Pancreas (tissue), 10 donors: ENCODE measurements around the gene NPHP4. TPM values are rescaled to one million over a fixed set of nuclear protein-coding genes. Genes with fewer than 3 reads are reported as not detected.

Source experiments
- ATAC-seq, 4 donors: fragments of 200-7000 bp; cut with Tn5 transposase; one replicate each; pipeline versions ENCODE4 v1.8.0 to v1.9.1; 2020; ENCODE audit warnings: mild to moderate bottlenecking in 4 of 4, moderate library complexity in 4 of 4
- DNase-seq, 6 donors: peaks; one replicate each; pipeline ENCODE4 v3.0.0-alpha.2; 2020
- FAIRE-seq: peaks from 2 replicates; lab custom pipeline; 2012; peaks lifted over from hg19 to GRCh38; lab: Jason Lieb, UNC
- H3K27ac ChIP-seq, 4 donors: fragments of 200-600 bp; sonication (generic); 1 replicate in 3 of 4; 2 replicates in 1 of 4; pipeline versions ENCODE4 v1.5.0 to v1.8.0; 2020
- H3K27me3 ChIP-seq, 4 donors: fragments of 200-600 bp; one replicate each; pipeline ENCODE4 v1.8.0; 2021
- H3K36me3 ChIP-seq, 3 donors: fragments of 200-600 bp; sonication (generic) in 1 of 3; one replicate each; pipeline versions ENCODE4 v1.5.0 to v1.8.0; 2020 to 2021
- H3K4me1 ChIP-seq, 3 donors: fragments of 200-600 bp; one replicate each; pipeline ENCODE4 v1.8.0; 2021
- H3K4me3 ChIP-seq, 4 donors: fragments of 200-600 bp; sonication (generic) in 2 of 4; one replicate each; pipeline versions ENCODE4 v1.5.0 to v1.8.0; 2020 to 2021
- H3K9me3 ChIP-seq, 4 donors: fragments of 200-600 bp; one replicate each; pipeline ENCODE4 v1.8.0; 2021
- WGBS, 2 donors: extraction: QIAGEN DNeasy Blood & Tissue Kit; methylation state at CpG; one replicate each; pipeline ENCODE4 v1.1.7; 2013; 5-methylcytosine and 5-hydroxymethylcytosine counted together
- intact Hi-C, 3 donors: fragments of 100-400 bp; cut with DNase I; formaldehyde crosslinking; loops; one replicate each; pipeline versions ENCODE4 v1.11.1 to v1.14.2; 2022
- polyA plus RNA-seq, 2 donors: library from polyadenylated mRNA; stranded (reverse); fragments of 200-250 nt; gene quantifications; one replicate each; pipeline ENCODE4 v1.2.3, GENCODE V29; 2013
- total RNA-seq, 6 donors: library from RNA; stranded (reverse); fragmentation: NEBNext Ultra II Directional in 4 of 6; extraction: Animal tissue kit (Norgen Biotek cat#: 25700) in 4 of 6; gene quantifications; one replicate each; pipeline versions ENCODE4 v1.2.1 to v1.2.4, GENCODE V29; 2021 to 2023
- TF ChIP-seq, protein P1 (sequence below), 4 donors: fragments of 200-600 bp; sonication (generic) in 3 of 4; IDR thresholded peaks; one replicate each; pipeline versions ENCODE4 v1.5.0 to v1.8.0; 2021; ENCODE audit warnings: antibody characterized with exemption in 4 of 4
- donor health status: healthy with polysubstance abuse.
- donor health status: DM: no; HTN: no; CAD: no; lungs with moderate emphysema.
- donor health status: DM: no; HTN: no; CAD: no.
- donor health status: control.
- donor health status: control.
- donor health status: Bipolar disorder and iron deficiency.
- donor health status: DM: yes; HTN: yes; CAD: no.
- donor health status: DM: no; HTN: no; CAD: no.
- donor health status: DM: no; HTN: no; CAD: no.
- donor health status: DM: yes; HTN: yes; CAD: no.

Gene NPHP4
- total and polyA plus RNA-seq, 8 donors, result 4.0 to 9.7 (median 5.7) TPM

DNA sequence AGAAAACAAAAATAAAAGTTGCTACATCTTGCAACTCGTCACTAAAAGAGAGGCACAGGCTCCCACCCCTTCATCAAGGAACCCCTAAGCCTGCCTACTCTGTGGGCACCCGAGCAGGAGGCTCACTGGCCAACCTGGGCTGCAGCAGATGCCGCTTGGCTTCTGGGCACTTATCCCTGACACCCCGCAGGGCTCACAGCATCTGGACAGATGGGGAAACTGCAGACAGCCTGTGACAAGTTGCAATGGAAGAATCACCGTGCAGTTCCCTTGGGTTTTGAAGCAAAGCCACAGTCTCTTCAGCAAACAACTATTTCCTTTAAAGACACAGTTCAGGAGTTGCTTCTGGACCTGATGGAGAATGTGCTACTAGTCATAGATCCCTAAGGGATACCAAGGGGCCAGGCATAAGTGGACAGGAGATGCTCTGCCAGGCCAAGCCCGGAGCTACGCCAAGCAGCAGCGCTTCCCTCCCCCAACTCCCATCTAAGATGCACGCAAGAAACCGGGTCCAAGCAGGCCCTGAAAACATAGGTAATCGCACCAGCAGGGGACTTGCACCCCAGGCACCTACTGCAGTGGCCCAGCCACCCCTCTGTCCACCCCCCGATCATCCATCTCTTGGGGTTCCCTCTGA, 170.6 kb downstream of the NPHP4 start:
- intact Hi-C loops, result no loop called here
- TF ChIP-seq, protein P1, sequence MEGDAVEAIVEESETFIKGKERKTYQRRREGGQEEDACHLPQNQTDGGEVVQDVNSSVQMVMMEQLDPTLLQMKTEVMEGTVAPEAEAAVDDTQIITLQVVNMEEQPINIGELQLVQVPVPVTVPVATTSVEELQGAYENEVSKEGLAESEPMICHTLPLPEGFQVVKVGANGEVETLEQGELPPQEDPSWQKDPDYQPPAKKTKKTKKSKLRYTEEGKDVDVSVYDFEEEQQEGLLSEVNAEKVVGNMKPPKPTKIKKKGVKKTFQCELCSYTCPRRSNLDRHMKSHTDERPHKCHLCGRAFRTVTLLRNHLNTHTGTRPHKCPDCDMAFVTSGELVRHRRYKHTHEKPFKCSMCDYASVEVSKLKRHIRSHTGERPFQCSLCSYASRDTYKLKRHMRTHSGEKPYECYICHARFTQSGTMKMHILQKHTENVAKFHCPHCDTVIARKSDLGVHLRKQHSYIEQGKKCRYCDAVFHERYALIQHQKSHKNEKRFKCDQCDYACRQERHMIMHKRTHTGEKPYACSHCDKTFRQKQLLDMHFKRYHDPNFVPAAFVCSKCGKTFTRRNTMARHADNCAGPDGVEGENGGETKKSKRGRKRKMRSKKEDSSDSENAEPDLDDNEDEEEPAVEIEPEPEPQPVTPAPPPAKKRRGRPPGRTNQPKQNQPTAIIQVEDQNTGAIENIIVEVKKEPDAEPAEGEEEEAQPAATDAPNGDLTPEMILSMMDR (IDR thresholded peaks at IDR 0.05), result no peak
- Histone ChIP-seq H3K36me3 (no peaks in the 10 kb centered on the region), H3K4me1 (no peaks in the 10 kb centered on the region), H3K4me3 (no peak overlapping the region), H3K27me3 (no peaks in the 10 kb centered on the region), H3K27ac (no peak overlapping the region), H3K9me3 (no peaks in the 10 kb centered on the region)
- no peak for DNase-seq
- no peak for ATAC-seq
- no peak for FAIRE-seq
- WGBS, 2 donors, result 55 to 73% methylated on average over 12 of the region's 12 CpGs

DNA sequence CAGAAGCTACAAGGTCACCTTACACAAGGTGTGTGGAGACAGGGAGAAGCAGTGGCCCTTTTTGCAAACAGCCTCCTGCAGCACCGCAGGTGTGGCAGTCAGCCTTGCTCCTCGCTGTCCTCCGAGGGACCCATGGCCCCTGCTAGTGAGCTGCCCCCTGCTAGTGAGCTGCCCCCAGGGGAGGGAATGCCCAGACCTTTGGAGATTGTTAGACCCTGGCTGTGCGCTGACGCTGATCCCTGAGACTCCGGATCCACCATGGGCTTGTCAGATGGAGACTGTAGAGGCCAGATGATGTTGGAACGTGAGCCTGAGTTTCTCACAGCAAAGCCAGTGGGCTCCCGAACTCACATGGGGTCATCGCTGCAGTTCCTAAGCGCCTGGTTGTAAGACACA, 172.2 kb downstream of the NPHP4 start:
- FAIRE-seq, result no peak
- no peak overlapping the region for H3K27ac ChIP-seq

DNA sequence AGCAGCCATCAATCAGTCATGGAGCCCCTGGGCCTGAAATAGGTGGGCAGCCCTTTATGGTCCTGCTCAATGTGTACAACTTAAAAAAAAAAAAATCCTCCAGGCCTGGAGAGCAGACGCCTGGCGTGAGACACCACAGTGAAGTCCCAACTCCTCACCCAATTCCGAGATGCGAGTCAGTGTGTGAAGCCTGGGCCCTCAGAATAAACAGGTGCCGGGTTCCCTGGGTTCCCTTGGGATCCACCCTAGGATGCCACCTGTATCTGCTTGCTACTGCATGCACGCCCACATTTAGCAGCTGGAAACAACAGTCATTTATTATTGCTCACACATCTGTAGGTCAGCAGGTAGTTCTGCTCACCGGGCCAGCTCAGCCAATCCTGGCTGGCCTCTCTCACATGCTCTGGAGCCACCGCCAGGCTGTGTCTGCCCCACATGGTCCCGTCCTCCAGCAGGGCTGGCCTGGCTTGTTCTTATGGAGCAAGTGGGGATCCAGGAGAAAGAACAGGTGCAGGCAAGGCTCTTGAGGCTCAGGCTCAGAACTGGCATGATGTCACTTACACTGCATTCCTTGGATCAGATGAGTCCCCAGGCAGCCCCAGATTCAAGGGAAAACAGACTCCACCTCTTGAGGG, 172.7 kb downstream of the NPHP4 start:
- Histone ChIP-seq H3K27me3 (no peaks in the 10 kb centered on the region), H3K4me1 (no peaks in the 10 kb centered on the region), H3K9me3 (no peaks in the 10 kb centered on the region), H3K27ac (no peak overlapping the region), H3K4me3 (no peak overlapping the region), H3K36me3 (no peaks in the 10 kb centered on the region)
- 76 to 81% methylated on average over 9 of the region's 9 CpGs for WGBS, 2 donors
- TF ChIP-seq, protein P1 (IDR thresholded peaks at IDR 0.05), result no peak
- no peak for FAIRE-seq
- no peak for DNase-seq
- no peak for ATAC-seq
- intact Hi-C loops, result no loop called here

More for the DNA sequence above, 172.2 kb downstream of the NPHP4 start:
- WGBS, 2 donors, result 74 to 79% methylated on average over 10 of the region's 10 CpGs
- no peaks in the 10 kb centered on the region for H3K4me1 ChIP-seq
- no peak overlapping the region for H3K4me3 ChIP-seq
- TF ChIP-seq, protein P1 (IDR thresholded peaks at IDR 0.05), result no peak
- ATAC-seq (no peak), DNase-seq (no peak)
- intact Hi-C loops, result no loop called here
- H3K36me3 ChIP-seq, result no peaks in the 10 kb centered on the region
- no peaks in the 10 kb centered on the region for H3K27me3 ChIP-seq
- no peaks in the 10 kb centered on the region for H3K9me3 ChIP-seq

DNA sequence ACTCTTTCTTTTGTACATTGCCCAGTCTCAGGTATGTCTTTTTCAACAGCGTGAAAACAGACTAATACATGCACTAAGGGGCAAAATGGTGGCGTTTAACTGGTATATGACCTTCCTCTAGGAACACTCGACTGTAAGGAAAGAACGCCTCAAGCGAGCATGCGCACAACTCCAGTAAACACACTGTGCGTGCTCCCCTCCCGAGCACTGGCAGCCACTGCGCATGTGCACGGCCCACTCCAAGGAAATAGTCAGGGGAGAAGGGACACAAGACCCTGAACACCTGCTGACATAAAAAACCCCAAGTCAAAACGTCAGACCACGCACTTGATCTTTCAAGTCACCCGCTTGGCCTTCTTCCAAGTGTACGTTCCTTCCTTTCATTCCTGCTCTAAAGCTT, 173.5 kb downstream of the NPHP4 start:
- ATAC-seq, result no peak
- H3K4me3 ChIP-seq, result no peak overlapping the region
- H3K27ac ChIP-seq, result no peak overlapping the region
- 71 to 72% methylated on average over 14 of the region's 14 CpGs for WGBS, 2 donors
- TF ChIP-seq, protein P1 (IDR thresholded peaks at IDR 0.05), result no peak
- intact Hi-C loops, result no loop called here
- H3K9me3 ChIP-seq, result no peaks in the 10 kb centered on the region
- no peaks in the 10 kb centered on the region for H3K4me1 ChIP-seq
- no peak for DNase-seq
- H3K27me3 ChIP-seq, result no peaks in the 10 kb centered on the region
- no peak for FAIRE-seq
- H3K36me3 ChIP-seq, result no peaks in the 10 kb centered on the region

DNA sequence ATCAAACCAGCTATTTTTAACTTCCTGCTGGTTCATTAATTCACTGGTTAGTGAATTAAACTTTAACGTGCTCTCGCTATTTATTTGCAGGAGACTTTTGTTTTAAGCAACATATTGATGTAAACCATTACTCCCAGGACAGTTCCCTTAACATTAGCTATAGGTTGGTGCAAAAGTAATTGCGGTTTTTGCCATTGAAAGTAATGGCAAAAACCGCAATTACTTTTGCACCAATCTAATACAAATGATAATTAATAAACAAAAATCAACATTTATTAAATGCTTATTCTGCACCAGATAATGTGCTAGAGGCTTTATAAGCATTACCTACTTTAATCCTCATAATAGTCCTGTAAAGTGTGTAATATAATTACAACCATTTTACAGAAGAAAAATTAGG, 176.5 kb downstream of the NPHP4 start:
- H3K4me1 ChIP-seq, result no peaks in the 10 kb centered on the region
- ATAC-seq (no peak), DNase-seq (no peak), FAIRE-seq (no peak)
- H3K36me3 ChIP-seq, result no peaks in the 10 kb centered on the region
- WGBS, 2 donors, result 63 to 79% methylated on average over 4 of the region's 4 CpGs
- no peaks in the 10 kb centered on the region for H3K27me3 ChIP-seq
- no peak overlapping the region for H3K27ac ChIP-seq
- H3K4me3 ChIP-seq, result no peak overlapping the region
- H3K9me3 ChIP-seq, result no peaks in the 10 kb centered on the region
- TF ChIP-seq, protein P1 (IDR thresholded peaks at IDR 0.05), result no peak
- intact Hi-C loops, result no loop called here
